Left renal pelvis (tissue), 4 donors: ENCODE measurements around the gene ZNF541. TPM values are rescaled to one million over a fixed set of nuclear protein-coding genes. Genes with fewer than 3 reads are reported as not detected.

Experiments
- DNase-seq, 4 donors: peaks; one replicate each; pipeline ENCODE4 v3.0.0-alpha.2; 2013; ENCODE audit warnings: low read depth in 4 of 4, low spot score in 3 of 4
- polyA plus RNA-seq, 4 donors: library from polyadenylated mRNA; unstranded; fragments of 120-200 nt; gene quantifications; one replicate each; pipeline ENCODE4 v1.2.1, GENCODE V29; 2013; ENCODE audit not compliant: insufficient read length in 4 of 4

The ZNF541 gene, protein sequence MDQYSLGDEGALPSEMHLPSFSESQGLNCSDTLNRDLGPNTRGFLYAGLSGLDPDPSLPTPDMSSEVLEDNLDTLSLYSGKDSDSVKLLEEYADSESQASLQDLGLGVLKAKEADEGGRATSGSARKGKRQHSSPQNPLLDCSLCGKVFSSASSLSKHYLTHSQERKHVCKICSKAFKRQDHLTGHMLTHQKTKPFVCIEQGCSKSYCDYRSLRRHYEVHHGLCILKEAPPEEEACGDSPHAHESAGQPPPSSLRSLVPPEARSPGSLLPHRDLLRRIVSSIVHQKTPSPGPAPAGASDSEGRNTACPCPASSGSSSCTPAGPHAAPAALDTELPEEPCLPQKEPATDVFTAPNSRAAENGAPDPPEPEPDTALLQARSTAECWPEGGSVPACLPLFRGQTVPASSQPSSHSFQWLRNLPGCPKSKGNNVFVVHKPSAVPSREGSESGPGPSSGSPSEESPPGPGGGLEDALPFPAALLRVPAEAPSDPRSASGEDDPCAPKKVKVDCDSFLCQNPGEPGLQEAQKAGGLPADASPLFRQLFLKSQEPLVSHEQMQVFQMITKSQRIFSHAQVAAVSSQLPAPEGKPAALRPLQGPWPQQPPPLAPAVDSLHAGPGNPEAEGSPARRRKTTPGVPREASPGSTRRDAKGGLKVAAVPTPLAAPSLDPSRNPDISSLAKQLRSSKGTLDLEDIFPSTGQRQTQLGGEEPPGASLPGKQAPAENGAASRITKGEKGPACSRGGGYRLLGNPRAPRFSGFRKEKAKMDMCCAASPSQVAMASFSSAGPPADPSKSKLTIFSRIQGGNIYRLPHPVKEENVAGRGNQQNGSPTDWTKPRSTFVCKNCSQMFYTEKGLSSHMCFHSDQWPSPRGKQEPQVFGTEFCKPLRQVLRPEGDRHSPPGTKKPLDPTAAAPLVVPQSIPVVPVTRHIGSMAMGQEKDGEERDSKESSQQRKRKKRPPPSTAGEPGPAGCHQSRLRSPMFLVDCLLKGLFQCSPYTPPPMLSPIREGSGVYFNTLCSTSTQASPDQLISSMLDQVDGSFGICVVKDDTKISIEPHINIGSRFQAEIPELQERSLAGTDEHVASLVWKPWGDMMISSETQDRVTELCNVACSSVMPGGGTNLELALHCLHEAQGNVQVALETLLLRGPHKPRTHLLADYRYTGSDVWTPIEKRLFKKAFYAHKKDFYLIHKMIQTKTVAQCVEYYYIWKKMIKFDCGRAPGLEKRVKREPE (N-terminal part only)
- polyA plus RNA-seq = under 1 TPM; 0.19 to 0.50 (median 0.29) TPM

DNA sequence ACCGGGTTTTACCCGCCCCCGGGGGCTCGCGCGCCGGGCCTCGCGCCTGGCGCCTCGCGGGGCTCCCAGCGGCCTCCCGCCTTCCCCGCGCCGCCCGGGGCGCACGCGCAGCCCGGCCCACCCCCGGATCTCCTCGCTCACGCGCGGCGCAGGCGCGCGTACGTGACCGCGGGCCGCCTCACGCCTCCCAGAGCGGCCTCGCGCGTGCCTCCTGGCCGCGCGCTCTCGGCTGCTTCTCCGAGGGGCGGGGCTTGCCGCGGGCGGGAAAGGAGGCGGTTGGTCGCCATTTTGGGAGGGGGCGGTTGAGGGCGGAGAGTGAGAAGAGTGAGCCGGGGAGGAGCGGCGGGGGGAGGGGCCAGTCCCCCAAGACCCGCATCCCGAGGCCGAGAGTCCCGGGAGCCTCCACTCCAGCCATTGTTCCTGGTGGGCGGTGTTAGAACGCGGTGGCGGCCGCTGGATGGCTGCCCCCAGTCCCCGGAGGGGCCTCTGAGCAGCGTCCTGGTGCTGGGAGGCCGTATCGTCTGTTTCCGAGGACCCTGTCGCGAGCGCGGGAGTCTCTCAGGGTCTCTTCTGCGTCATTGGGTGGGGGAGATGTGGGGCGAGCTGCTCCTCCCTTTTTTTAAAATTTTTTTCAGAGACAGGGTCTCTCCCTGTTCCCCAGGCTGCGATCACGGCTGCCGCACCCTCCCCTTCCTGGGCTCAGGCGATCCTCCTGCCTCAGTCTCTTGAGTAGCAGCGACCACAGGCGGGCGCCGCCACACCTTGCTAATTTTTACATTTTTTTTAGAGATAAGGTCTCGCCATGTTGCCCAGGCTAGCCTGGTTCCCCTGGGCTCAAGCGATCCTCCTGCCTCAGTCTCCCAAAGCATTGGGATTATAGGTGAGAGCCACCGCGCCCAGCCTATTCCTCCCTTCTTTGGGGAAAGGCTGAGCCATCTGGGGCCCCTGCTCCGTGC lies at the start of gene ZNF541:
Gene ZNF541, minus strand, starts transcription at position 78 of the 956 bp plus-strand sequence. CDS start 17,292 bp downstream, outside the sequence.
- peak; percentile 12 to 40 (median 23) for DNase-seq

- DNase-seq = no peak
These were observed 46.8 kb upstream of the ZNF541 start for GRCh38 chr19:47619763-47620162.

GRCh38 chr19:47618771-47619170 lies 45.8 kb upstream of the ZNF541 start:
- no peak for DNase-seq

- DNase-seq = no peak
These were observed 42.8 kb upstream of the ZNF541 start for GRCh38 chr19:47615714-47616113.

- DNase-seq = no peak
These were observed 42.3 kb upstream of the ZNF541 start for GRCh38 chr19:47615230-47615629.

GRCh38 chr19:47614559-47614958 lies 41.6 kb upstream of the ZNF541 start:
- no peak for DNase-seq

GRCh38 chr19:47614021-47614295 lies 41.0 kb upstream of the ZNF541 start:
- DNase-seq = no peak

DNA sequence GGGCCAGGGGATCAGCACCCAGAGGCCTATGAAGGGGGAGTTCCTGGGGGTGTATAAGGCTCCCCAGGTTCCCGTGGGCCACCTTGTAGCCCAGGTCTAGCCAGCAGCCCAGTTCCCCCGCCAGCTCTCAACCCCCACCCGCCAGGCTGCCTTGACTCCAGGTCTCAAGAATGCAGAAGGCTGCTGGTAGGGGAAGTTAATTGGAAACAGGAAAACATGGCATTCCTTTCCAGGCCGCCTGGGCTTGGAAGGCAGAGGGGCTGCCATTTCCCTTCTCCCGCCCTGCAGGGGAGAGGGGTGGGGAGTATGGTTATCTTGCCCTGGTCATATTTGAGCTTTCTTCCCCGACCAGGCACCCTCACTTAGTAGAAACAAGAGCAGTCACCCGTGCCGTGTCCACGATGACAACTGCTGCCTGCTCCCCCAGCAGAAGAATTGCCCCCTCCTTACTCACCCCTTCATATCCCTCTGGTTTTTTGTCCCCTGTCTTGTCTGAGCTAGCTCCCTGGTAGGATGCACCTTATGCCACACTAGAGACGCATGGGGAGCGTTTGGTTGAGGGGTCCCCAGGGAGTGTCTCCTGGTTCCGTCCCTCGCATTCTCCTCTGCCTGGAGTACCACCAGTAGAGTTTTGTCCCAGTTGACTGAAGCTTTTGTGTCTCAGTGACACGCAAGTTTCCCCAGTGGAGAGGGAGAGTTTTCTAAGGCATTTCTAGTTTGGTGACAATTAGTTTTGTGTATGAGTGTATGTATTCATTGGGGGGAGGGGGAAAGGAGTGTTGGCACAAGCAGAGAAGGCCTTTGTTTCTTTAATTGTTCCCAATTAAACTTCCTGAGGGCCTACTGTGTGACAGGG lies 40.4 kb upstream of the ZNF541 start:
- DNase-seq = peak in 1 of 4 donors; percentile 33

GRCh38 chr19:47610902-47611301 lies 38.0 kb upstream of the ZNF541 start:
- DNase-seq = no peak

- DNase-seq = no peak
These were observed 37.3 kb upstream of the ZNF541 start for GRCh38 chr19:47609906-47610894.

GRCh38 chr19:47608969-47609905 lies 36.3 kb upstream of the ZNF541 start, which contains the start of gene BICRA:
Gene BICRA (plus strand): TSS chr19:47609134. CDS start chr19:47673575, 64,441 bp downstream.
- DNase-seq = peak in 1 of 4 donors; percentile 74

DNA sequence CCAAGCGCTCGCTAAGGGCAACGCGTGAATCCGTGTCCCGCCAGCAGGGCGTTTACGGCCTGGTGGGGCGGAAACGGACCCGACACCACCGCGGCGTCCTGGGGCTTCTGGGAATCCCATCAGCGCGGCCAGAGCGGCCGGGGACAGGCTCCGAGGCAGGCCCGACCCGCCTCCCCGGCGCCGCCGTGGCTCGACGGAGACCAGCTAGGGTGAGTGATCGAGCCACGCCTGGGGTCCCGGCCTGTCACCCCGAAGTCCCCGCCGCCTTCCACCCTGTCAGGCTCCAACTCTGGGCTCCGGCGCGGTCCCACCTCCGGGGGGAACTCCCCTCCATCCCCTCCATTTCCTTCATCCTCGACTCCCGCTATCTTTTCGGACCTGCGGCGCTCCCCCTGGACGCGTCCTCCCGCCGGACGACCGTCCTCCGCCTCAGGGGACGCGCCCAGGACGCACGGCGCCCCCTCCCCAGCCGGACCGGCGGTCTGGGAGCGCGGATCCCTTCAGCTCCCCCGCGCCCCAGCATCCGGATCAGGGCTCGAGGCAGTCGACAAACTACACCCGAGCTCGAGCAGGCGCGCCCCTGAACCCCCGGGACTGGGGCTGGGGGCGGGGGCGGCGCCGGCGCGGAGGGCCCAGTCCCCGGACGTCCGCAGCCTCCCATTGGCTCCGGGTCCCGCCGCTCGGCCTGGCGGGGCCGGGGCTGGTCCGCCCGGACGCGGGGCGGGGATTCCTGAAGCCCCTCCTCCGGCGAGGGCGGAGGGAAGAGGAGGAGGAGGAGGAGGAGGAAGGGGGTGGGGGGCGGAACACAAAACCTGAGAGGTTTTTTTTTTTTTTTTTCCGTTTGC lies 35.3 kb upstream of the ZNF541 start:
- peak; percentile 83 to 92 (median 92) for DNase-seq

DNA sequence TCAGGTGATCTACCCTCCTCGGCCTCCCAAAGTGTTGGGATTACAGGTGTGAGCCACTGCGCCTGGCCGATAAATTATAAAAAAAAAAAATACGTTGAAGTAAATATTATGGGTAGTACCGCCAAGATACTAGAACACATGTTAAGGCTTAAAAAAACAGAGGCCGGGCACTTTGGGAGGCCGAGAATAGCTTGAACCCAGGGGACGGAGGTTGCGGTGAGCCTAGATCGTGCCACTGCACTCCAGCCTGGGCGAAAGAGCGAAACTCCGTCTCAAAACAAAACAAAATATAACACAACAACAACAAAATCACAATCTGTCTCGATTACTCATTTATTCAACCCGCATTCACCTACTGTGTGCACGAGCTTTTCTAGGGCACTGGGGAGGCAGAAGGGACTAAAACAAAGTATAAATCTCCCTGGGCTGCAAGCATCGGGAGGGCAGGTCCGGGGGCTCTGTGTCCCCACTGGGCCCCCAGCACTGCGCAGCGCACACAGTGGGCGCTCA lies 34.7 kb upstream of the ZNF541 start:
- no peak for DNase-seq

DNA sequence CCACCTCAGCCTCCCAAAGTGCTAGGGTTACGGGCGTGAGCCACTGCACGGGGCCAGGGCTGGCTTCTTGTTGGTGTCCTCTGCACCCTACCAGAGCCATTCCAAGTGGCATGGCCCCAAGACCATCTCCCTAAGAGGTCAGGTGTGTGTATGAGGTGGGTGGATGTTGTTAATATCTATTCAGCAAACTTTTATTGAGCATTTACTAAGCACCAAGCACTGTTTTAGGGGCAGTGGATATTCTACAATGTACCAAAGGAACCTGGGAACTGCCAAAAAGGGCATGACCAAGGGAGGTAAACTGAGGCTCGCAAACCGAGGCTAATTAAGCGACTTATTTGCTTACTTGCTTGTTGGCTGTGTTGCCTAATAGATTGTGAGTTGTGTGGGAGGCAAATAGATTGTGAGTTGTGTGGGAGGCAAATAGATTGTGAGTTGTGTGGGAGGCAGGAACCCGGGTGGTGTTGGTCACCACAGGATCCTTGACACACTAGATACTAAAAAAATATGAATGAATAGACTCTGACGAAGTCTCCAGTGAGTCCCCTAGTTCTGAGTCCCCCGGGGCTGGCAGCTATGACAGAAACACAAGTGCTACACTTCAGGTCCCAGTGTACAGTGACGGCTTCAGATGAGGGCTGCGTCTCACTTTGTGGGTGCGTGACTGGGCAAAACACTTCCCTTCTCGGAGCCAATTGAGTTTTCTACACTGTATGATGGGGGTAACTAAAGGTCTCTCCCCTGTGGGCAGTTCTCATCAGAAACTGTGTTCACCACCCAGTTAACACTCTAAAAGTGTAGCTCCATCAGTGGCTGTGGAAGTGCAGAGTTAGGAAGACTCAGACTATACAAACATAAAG lies 31.0 kb upstream of the ZNF541 start:
- DNase-seq = no peak
